ENCODE measurements around the gene PAK1.
"Not testable (repeated sequence)": the region's sequence is repeated elsewhere in the genome, so short reads cannot be mapped to it uniquely, and the experiment has no call there.

The PAK1 gene

GRCh38 chr11:77396305-77396704 lies 77.6 kb downstream of the PAK1 start:
- H3K4me3 ChIP-seq (replicated peaks; ENCODE audit: low read depth, low read length) = no peak overlapping the region
- DNase-seq (ENCODE audit: low read depth) = no peak
- TF ChIP-seq CTCF (IDR thresholded peaks at IDR 0.05; ENCODE audit: low read length, missing control alignments) = no peak

GRCh38 chr11:77395460-77396173 lies 78.3 kb downstream of the PAK1 start:
- no peak overlapping the region for H3K4me3 ChIP-seq (replicated peaks; ENCODE audit: low read depth, low read length)
- no peak for TF ChIP-seq CTCF (IDR thresholded peaks at IDR 0.05; ENCODE audit: low read length, missing control alignments)
- no peak for DNase-seq (ENCODE audit: low read depth)

DNA sequence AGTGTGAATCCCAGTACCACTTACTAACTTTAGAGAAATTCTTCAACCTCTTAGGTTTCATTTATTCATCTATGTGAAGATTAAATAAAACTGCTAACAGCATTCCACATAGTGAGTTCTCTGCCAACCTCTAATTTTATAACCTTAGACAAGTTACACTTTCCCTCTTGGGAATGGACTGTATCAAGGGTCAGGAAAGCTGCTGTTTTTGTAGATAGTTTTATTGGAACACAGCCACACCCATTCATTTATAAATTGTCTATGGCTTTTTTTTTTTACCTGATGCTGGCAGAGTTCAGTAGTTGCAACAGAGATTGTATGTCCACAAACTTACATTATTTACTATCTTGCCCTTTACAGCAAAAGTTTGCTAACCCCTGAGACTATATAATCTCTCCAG lies 81.1 kb downstream of the PAK1 start:
- no peak for TF ChIP-seq CTCF (IDR thresholded peaks at IDR 0.05; ENCODE audit: low read length, missing control alignments)
- no peak overlapping the region for H3K4me3 ChIP-seq (replicated peaks; ENCODE audit: low read depth, low read length)
- DNase-seq (ENCODE audit: low read depth) = no peak

DNA sequence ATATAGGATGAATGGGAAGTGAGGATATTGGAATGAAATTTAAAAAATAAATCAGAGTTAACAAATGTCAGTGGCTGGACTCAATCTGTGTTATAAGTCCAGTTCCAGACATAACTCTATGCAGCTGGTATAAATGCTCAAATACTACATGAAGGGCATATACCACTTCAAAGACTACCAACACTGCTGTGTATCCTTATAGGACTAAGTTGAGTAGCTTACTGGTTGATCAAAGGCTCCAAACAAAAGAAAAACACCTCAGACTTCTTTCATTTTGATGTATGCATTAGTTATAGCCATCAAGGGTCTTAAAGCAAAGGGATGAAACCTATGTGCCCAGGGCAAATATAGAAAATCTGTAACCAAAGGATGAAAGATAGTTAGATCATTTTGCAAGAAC lies 86.2 kb downstream of the PAK1 start:
- no peak for TF ChIP-seq CTCF (IDR thresholded peaks at IDR 0.05; ENCODE audit: low read length, missing control alignments)
- no peak for DNase-seq (ENCODE audit: low read depth)
- no peak overlapping the region for H3K4me3 ChIP-seq (replicated peaks; ENCODE audit: low read depth, low read length)

DNA sequence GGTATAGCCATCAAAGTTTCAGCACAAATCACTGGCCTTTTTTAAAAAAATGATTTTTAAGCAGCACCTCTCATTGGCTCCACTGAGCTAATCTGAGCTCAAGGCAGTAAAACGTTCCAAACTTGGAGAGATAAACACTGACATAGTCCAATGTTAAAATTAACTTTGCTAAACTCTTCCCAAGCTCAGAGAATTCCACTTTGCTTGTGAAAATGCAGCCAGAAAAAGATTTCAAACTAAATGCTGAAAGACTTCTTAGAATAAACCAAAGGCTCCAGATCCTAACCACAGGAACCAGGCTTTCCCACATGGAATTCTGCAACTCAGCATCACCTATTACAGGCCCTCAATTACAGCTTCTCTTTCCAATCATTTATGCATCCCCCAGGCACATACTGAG lies 87.7 kb downstream of the PAK1 start:
- TF ChIP-seq CTCF (IDR thresholded peaks at IDR 0.05; ENCODE audit: low read length, missing control alignments) = no peak
- no peak overlapping the region for H3K4me3 ChIP-seq (replicated peaks; ENCODE audit: low read depth, low read length)
- no peak for DNase-seq (ENCODE audit: low read depth)

DNA sequence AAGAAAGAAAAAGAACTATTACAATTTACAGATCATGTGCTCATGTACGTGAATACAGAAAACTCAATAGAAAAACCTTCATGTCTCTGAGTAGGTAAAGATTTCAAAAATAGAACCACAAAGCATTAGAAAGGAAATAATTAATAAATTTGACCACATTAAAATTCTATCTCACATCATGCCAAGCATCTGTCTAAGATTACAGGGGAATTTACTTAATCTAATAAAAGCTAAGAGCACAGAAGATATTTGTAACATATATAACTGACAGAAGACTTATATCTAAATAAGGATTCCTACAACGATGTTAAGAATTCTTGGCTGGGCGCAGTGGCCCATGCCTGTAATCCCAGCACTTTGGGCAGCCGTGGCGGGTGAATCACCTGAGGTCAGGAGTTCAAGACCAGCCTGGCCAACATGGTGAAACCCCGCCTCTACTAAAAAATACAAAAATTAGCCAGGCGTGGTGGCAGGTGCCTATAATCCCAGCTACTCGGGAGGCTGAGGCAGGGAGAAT lies 88.6 kb downstream of the PAK1 start:
- DNase-seq (ENCODE audit: low read depth); H3K4me3 ChIP-seq (replicated peaks; ENCODE audit: low read depth, low read length): not testable (repeated sequence)

DNA sequence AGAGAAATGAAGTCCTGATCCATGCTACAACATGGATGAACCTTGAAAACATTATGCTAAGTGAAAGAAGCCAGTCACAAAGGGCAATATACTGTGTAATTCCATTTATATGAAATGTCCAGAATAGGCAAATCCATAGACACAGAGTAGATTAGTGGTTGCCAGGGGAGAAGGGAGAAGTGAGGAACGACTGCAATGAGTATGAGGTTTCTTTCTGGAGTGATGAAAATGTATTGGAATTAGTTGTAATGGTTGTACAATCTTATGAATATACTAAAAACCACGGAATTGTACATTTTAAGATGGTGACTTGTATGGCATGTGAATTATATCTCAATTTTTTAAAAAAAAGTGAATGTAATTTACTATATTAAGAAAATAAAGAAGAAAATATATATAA lies 89.3 kb downstream of the PAK1 start:
- TF ChIP-seq CTCF (IDR thresholded peaks at IDR 0.05; ENCODE audit: low read length, missing control alignments) = no peak
- H3K4me3 ChIP-seq (replicated peaks; ENCODE audit: low read depth, low read length) = no peak overlapping the region
- DNase-seq (ENCODE audit: low read depth) = no peak

GRCh38 chr11:77383349-77383748 lies 90.5 kb downstream of the PAK1 start:
- H3K4me3 ChIP-seq (replicated peaks; ENCODE audit: low read depth, low read length); DNase-seq (ENCODE audit: low read depth): not testable (repeated sequence)
